GM13977 (cell line): ENCODE measurements around the gene BLOC1S3.

Source experiments
- DNase-seq: peaks from one replicate; pipeline ENCODE4 v3.0.0; 2012; ENCODE audit warnings: low spot score
- in situ Hi-C: fragments of 300-500 bp; cut with MboI; formaldehyde crosslinking; loops from one replicate; pipeline ENCODE4 v1.12.0; 2022; ENCODE audit warnings: low sequenced_read_pairs, low pct_unique_long_range_greater_than_20kb, mixed read lengths, inconsistent platforms; ENCODE audit not compliant: unreplicated experiment
- TF ChIP-seq, protein P1 (sequence below): IDR thresholded peaks from 2 replicates; pipeline ENCODE4 v1.5.1; 2012; ENCODE audit warnings: mild to moderate bottlenecking, control low read depth; ENCODE audit not compliant: insufficient read depth; ENCODE audit errors: extremely low read depth, missing control alignments

The BLOC1S3 gene

DNA sequence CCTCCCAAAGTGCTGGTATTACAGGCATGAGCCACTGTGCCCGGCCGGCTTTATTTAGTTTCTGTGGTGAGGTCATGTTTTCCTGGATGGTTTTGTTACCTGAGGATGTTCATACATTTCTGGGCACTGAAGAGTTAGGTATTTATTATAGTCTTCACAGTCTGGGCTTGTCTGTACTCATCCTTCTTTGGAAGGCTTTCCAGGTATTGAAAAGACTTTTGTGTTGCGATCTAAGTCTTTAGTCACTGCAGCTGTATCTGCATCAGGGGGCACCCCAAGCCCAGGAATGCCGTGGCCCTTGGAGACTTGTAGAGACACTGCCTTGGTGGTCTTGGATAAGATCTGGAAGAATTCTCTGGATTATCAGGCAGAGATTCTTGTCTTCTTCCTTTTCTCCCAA lies 12.8 kb downstream of the BLOC1S3 start:
- DNase-seq: no peak
- in situ Hi-C loops: no loop called here
- TF ChIP-seq, protein P1, sequence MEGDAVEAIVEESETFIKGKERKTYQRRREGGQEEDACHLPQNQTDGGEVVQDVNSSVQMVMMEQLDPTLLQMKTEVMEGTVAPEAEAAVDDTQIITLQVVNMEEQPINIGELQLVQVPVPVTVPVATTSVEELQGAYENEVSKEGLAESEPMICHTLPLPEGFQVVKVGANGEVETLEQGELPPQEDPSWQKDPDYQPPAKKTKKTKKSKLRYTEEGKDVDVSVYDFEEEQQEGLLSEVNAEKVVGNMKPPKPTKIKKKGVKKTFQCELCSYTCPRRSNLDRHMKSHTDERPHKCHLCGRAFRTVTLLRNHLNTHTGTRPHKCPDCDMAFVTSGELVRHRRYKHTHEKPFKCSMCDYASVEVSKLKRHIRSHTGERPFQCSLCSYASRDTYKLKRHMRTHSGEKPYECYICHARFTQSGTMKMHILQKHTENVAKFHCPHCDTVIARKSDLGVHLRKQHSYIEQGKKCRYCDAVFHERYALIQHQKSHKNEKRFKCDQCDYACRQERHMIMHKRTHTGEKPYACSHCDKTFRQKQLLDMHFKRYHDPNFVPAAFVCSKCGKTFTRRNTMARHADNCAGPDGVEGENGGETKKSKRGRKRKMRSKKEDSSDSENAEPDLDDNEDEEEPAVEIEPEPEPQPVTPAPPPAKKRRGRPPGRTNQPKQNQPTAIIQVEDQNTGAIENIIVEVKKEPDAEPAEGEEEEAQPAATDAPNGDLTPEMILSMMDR: no peak

DNA sequence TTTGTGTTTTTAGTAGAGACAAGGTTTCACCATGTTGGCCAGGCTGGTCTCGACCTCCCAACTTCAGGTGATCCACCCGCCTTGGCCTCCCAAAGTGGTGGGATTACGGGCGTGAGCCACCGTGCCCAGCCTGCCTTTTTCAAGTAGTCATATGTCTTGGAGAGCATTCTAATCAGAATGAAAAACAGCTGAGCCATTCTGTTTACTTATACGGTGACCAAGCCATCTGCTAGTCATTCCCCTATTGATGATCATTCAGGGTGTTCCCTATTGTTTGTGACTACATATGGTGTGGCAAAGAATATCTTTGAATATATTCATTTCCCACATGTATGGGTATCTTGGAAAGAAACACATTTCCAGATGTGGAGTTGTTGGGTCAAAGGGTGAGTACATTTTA lies 17.2 kb downstream of the BLOC1S3 start:
- in situ Hi-C loops: no loop called here
- TF ChIP-seq, protein P1: no peak
- no peak for DNase-seq

DNA sequence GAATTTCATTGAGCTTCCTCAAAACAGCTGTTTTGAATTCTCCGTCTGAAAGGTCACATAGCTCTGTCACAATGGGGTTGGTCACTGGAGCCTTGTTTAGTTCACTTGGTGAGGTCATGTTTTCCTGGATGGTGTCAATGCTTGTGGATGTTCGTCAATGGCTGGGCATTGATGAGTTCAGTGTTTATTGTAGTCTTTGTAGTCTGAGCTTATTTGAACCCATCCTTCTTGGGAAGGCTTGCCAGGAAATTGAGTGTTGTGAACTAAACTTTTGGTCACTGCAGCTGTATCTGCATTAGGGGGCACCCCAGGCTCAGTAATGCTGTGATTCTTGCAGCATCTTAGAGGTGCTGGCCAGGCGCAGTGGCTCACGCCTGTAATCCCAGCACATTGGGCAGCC lies 22.0 kb downstream of the BLOC1S3 start:
- no peak for DNase-seq
- TF ChIP-seq, protein P1: no peak
- in situ Hi-C loops: no loop called here

DNA sequence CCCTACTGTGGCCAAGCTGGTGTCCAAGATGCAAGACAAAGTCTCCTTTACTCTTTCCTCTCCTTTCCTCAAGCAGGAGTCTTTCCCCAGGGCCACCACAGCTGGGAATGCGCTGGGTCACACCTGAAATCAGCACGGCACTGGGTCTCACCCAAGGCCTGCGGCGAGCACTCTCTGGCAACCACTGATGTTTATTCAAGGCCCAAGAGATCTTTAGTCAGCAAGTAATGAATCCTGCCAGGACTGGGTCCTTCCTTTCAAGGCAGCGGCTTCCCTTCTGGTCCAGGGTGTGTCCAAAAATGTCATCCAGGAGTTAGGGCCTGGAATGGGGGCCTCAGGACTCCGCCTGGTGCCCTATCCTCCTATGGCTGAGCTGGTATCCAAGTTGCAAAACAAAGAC lies 24.1 kb downstream of the BLOC1S3 start:
- no peak for DNase-seq
- in situ Hi-C loops: no loop called here
- TF ChIP-seq, protein P1: no peak

DNA sequence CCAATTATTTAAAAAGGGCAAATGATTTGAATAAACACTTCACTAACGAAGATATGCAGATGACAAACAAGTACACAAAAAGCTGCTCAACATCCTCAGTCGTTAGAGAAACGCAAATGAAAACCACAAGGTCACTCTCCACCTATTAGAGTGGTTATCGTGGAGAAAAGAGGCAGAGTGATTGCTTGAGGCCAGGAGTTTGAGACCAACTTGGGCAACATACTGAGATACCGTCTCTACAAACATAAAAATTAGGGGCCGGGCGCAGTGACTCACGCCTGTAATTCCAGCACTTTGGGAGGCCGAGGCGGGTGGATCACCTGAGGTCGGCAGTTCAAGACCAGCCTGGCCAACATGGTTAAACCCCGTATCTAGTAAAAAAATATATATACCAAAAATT lies 27.2 kb downstream of the BLOC1S3 start:
- TF ChIP-seq, protein P1: no peak
- in situ Hi-C loops: no loop called here
- DNase-seq: no peak

DNA sequence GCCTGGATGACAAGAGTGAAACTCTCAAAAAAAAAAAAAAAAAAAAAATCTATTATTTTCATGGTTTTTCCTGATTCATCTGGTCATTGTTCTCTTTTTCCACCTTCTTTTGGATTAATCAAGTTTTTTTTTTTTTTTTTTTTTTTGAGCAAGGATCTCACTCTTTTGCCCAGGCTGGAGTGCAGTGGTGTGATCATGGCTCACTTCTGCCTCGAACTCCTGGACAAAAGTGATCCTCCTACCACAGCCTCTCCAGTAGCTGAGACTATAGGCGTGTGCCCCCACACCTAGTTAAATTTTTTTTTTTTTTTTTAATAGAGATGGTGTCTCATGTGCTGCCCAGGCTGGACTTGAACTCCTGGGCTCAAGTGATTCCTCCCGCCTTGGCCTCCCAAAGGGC lies 27.7 kb downstream of the BLOC1S3 start:
- TF ChIP-seq, protein P1: no peak
- in situ Hi-C loops: no loop called here
- DNase-seq: no peak
